ENCODE measurements around the gene NUP54.

The NUP54 gene

GRCh38 chr4:76188149-76188548 is 40.0 kb upstream of the NUP54 start:
- ATAC-seq (ENCODE audit: insufficient read depth, low read depth), result no peak
- no peak for DNase-seq
- Histone ChIP-seq H3K4me1 (ENCODE audit: insufficient read depth, low read length) (no peaks in the 10 kb centered on the region), H3K79me2 (ENCODE audit: insufficient read depth, low read length) (no peaks in the 10 kb centered on the region), H3K4me3 (ENCODE audit: low read depth in 1 of 2, low read length in 2 of 2) (no peak overlapping the region), H3K4me2 (ENCODE audit: insufficient read depth, low read length) (no peak overlapping the region), H3K36me3 (ENCODE audit: insufficient read depth, low read length) (peaks cover 30% of the 10 kb centered on the region), H4K20me1 (ENCODE audit: insufficient read depth, low read length) (no peaks in the 10 kb centered on the region; the same call in 1 of the 2 replicates), H3K27ac (ENCODE audit: low read length) (no peak overlapping the region), H3K9ac (ENCODE audit: low read depth, low read length) (no peak overlapping the region), H3K9me3 (ENCODE audit: insufficient read depth, low read length, severe bottlenecking) (peaks cover 8% of the 10 kb centered on the region), H2AFZ (ENCODE audit: low read depth, low read length) (no peak overlapping the region), H3K27me3 (ENCODE audit: insufficient read depth, low read length, poor library complexity) (no peaks in the 10 kb centered on the region)
- TF ChIP-seq, protein P1, sequence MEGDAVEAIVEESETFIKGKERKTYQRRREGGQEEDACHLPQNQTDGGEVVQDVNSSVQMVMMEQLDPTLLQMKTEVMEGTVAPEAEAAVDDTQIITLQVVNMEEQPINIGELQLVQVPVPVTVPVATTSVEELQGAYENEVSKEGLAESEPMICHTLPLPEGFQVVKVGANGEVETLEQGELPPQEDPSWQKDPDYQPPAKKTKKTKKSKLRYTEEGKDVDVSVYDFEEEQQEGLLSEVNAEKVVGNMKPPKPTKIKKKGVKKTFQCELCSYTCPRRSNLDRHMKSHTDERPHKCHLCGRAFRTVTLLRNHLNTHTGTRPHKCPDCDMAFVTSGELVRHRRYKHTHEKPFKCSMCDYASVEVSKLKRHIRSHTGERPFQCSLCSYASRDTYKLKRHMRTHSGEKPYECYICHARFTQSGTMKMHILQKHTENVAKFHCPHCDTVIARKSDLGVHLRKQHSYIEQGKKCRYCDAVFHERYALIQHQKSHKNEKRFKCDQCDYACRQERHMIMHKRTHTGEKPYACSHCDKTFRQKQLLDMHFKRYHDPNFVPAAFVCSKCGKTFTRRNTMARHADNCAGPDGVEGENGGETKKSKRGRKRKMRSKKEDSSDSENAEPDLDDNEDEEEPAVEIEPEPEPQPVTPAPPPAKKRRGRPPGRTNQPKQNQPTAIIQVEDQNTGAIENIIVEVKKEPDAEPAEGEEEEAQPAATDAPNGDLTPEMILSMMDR (IDR thresholded peaks at IDR 0.05; ENCODE audit: borderline replicate concordance, extremely low read depth, low read length, poor library complexity, severe bottlenecking), result no peak
- TF ChIP-seq EZH2 (IDR thresholded peaks at IDR 0.05; ENCODE audit: borderline replicate concordance, low read depth, low read length, severe bottlenecking), result no peak

DNA sequence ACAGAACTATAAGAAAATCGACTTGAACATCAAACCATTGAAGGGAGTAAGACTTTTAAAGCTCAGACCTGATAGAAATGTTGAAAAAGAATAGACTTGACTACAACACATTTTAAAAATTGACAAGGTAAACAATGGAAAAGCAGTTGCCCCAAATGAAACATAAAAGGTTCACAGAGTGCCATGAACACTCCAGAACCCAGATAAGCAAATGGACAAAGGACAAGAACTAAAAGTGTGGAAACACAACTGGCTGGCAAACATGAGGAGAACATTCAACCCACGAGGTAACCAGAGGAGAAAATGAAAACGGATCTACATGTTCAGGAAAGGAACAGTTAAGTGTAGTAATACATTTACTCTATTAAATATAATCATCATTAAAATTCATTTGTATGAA is 39.0 kb upstream of the NUP54 start:
- Histone ChIP-seq H3K79me2 (ENCODE audit: insufficient read depth, low read length) (no peaks in the 10 kb centered on the region), H3K4me1 (ENCODE audit: insufficient read depth, low read length) (no peaks in the 10 kb centered on the region), H3K27me3 (ENCODE audit: insufficient read depth, low read length, poor library complexity) (no peaks in the 10 kb centered on the region)

DNA sequence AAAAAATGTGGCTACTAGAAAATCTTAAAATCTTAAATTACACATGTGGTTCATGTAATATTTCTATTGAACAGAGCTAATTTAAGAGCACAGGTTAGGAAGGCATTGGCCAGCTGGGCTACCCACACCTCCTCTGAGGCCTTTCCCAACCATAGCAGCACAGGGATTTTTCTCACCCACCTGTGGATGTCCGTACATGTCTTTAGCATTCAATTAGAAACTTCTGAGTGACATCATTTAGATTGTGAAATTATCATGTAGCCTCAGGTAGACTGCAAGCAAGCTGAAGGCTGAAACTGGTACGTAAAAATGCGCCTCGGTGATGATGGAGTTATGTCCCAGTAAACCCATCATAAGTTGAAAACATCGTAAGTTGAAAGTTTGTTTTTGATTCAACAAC is 34.3 kb upstream of the NUP54 start:
- Histone ChIP-seq H3K36me3 (ENCODE audit: insufficient read depth, low read length) (peaks cover 16% of the 10 kb centered on the region), H3K79me2 (ENCODE audit: insufficient read depth, low read length) (no peaks in the 10 kb centered on the region), H3K4me2 (ENCODE audit: insufficient read depth, low read length) (no peak overlapping the region), H3K4me3 (ENCODE audit: low read depth in 1 of 2, low read length in 2 of 2) (no peak overlapping the region), H3K27ac (ENCODE audit: low read length) (no peak overlapping the region), H3K27me3 (ENCODE audit: insufficient read depth, low read length, poor library complexity) (no peaks in the 10 kb centered on the region), H2AFZ (ENCODE audit: low read depth, low read length) (no peak overlapping the region), H3K9me3 (ENCODE audit: insufficient read depth, low read length, severe bottlenecking) (no peaks in the 10 kb centered on the region), H4K20me1 (ENCODE audit: insufficient read depth, low read length) (no peaks in the 10 kb centered on the region; the same call in 1 of the 2 replicates), H3K9ac (ENCODE audit: low read depth, low read length) (no peak overlapping the region), H3K4me1 (ENCODE audit: insufficient read depth, low read length) (no peaks in the 10 kb centered on the region)
- TF ChIP-seq EZH2 (IDR thresholded peaks at IDR 0.05; ENCODE audit: borderline replicate concordance, low read depth, low read length, severe bottlenecking), result no peak
- TF ChIP-seq, protein P1 (IDR thresholded peaks at IDR 0.05; ENCODE audit: borderline replicate concordance, extremely low read depth, low read length, poor library complexity, severe bottlenecking), result no peak
- DNase-seq (no peak), ATAC-seq (ENCODE audit: insufficient read depth, low read depth) (no peak)

More for the DNA sequence above, 39.0 kb upstream of the NUP54 start:
- no peak overlapping the region for H2AFZ ChIP-seq (ENCODE audit: low read depth, low read length)
- peaks cover 4% of the 10 kb centered on the region for H3K9me3 ChIP-seq (ENCODE audit: insufficient read depth, low read length, severe bottlenecking)
- TF ChIP-seq EZH2 (IDR thresholded peaks at IDR 0.05; ENCODE audit: borderline replicate concordance, low read depth, low read length, severe bottlenecking), result no peak
- TF ChIP-seq, protein P1 (IDR thresholded peaks at IDR 0.05; ENCODE audit: borderline replicate concordance, extremely low read depth, low read length, poor library complexity, severe bottlenecking), result no peak
- H3K36me3 ChIP-seq (ENCODE audit: insufficient read depth, low read length), result peaks cover 22% of the 10 kb centered on the region
- no peak for DNase-seq
- H3K4me2 ChIP-seq (ENCODE audit: insufficient read depth, low read length), result no peak overlapping the region
- no peaks in the 10 kb centered on the region; the same call in 1 of the 2 replicates for H4K20me1 ChIP-seq (ENCODE audit: insufficient read depth, low read length)
- no peak overlapping the region for H3K4me3 ChIP-seq (ENCODE audit: low read depth in 1 of 2, low read length in 2 of 2)
- H3K9ac ChIP-seq (ENCODE audit: low read depth, low read length), result no peak overlapping the region
- no peak for ATAC-seq (ENCODE audit: insufficient read depth, low read depth)
- H3K27ac ChIP-seq (ENCODE audit: low read length), result no peak overlapping the region

All from DND-41 (cell line).